GM12865 (cell line): ENCODE results near the gene SLC6A6.
"Not testable (repeated sequence)": the region's sequence is repeated elsewhere in the genome, so short reads cannot be mapped to it uniquely, and the experiment has no call there.

Source experiments
- DNase-seq: peaks from one replicate; pipeline ENCODE4 v3.0.0; 2010; ENCODE audit warnings: low read depth
- H3K4me3 ChIP-seq: 2 replicates; pipeline ENCODE4 v1.5.1; 2011; ENCODE audit warnings: mild to moderate bottlenecking, low read depth, low read length, control low read depth
- CTCF ChIP-seq: IDR thresholded peaks from 2 replicates; pipeline ENCODE4 v1.5.1; 2011; ENCODE audit warnings: low read length, control low read depth, low read depth, inconsistent platforms; ENCODE audit not compliant: insufficient read depth; ENCODE audit errors: missing control alignments

The SLC6A6 gene

GRCh38 chr3:14404631-14405359 lies 2.4 kb downstream of the SLC6A6 start:
- DNase-seq: no peak
- no peak for TF ChIP-seq CTCF
- peak overlapping the region; percentile 96 for H3K4me3 ChIP-seq

GRCh38 chr3:14405360-14406238 lies 3.2 kb downstream of the SLC6A6 start:
- TF ChIP-seq CTCF: no peak
- H3K4me3 ChIP-seq: no peak overlapping the region
- DNase-seq: no peak

- TF ChIP-seq CTCF: no peak
- no peak overlapping the region for H3K4me3 ChIP-seq
- DNase-seq: no peak
These were observed 3.9 kb downstream of the SLC6A6 start for GRCh38 chr3:14406336-14406735.

GRCh38 chr3:14406766-14407165 lies 4.4 kb downstream of the SLC6A6 start:
- no peak for DNase-seq
- H3K4me3 ChIP-seq: no peak overlapping the region
- no peak for TF ChIP-seq CTCF

GRCh38 chr3:14407203-14407602 lies 4.8 kb downstream of the SLC6A6 start:
- H3K4me3 ChIP-seq: no peak overlapping the region
- no peak for TF ChIP-seq CTCF
- DNase-seq: no peak

- not testable (repeated sequence) for H3K4me3 ChIP-seq, DNase-seq
These were observed 7.3 kb downstream of the SLC6A6 start for GRCh38 chr3:14409779-14410063.

GRCh38 chr3:14410106-14410502 lies 7.7 kb downstream of the SLC6A6 start:
- no peak overlapping the region for H3K4me3 ChIP-seq
- TF ChIP-seq CTCF: no peak
- DNase-seq: no peak
